HepG2 (cell line): ENCODE data around the gene KCNQ1OT1. TPM values are rescaled to one million over a fixed set of nuclear protein-coding genes. Genes with fewer than 3 reads are reported as not detected.

Experiments used
- FIP1L1 ChIP-seq: fragments of 200-400 bp; formaldehyde crosslinking; IDR thresholded peaks from 2 replicates; pipeline ENCODE4 v1.6.1; 2018; ENCODE audit warnings: low read depth, mild to moderate bottlenecking, low read length, moderate library complexity, borderline replicate concordance; ENCODE audit not compliant: insufficient read depth
- JUND ChIP-seq: sonication (generic); formaldehyde crosslinking; IDR thresholded peaks from 2 replicates; pipeline ENCODE4 v1.8.0; 2022; ENCODE audit warnings: mild to moderate bottlenecking, missing genetic modification reagents
- KLF11 ChIP-seq: IDR thresholded peaks from 2 replicates; pipeline ENCODE4 v1.6.1; 2016; ENCODE audit warnings: missing compliant biosample characterization
- MED1 ChIP-seq: sonication (generic); formaldehyde crosslinking; IDR thresholded peaks from 2 replicates; pipeline ENCODE4 v1.4.0; 2020; ENCODE audit warnings: missing genetic modification reagents
- MED13 ChIP-seq: sonication (generic); formaldehyde crosslinking; IDR thresholded peaks from 2 replicates; pipeline ENCODE4 v1.5.0; 2020; ENCODE audit warnings: missing genetic modification reagents
- NCOA2 ChIP-seq: sonication (generic); formaldehyde crosslinking; IDR thresholded peaks from 2 replicates; pipeline ENCODE4 v1.8.0; 2022; ENCODE audit warnings: inconsistent platforms
- PRMT3 ChIP-seq: sonication (generic); formaldehyde crosslinking; IDR thresholded peaks from 2 replicates; pipeline ENCODE4 v1.8.1; 2022; ENCODE audit warnings: low read depth, mild to moderate bottlenecking, moderate library complexity, missing genetic modification reagents, borderline replicate concordance
- RFX3 ChIP-seq: IDR thresholded peaks from 2 replicates; pipeline ENCODE4 v1.6.1; 2016; ENCODE audit warnings: missing biosample characterization, missing genetic modification reagents
- SNAI1 ChIP-seq: sonication (generic); formaldehyde crosslinking; IDR thresholded peaks from 2 replicates; pipeline ENCODE4 v1.5.0; 2020; ENCODE audit warnings: mild to moderate bottlenecking, missing genetic modification reagents, borderline replicate concordance
- ZNF431 ChIP-seq: sonication (generic); formaldehyde crosslinking; IDR thresholded peaks from 2 replicates; pipeline ENCODE4 v1.9.0; 2022; ENCODE audit warnings: missing genetic modification reagents, low read depth, mild to moderate bottlenecking, borderline replicate concordance
- ZNF546 ChIP-seq: sonication (generic); formaldehyde crosslinking; conservative IDR thresholded peaks from 2 replicates; pipeline ENCODE4 v1.8.1; 2023; ENCODE audit warnings: mild to moderate bottlenecking, missing genetic modification reagents
- polyA plus RNA-seq, 8 experiments: library from polyadenylated mRNA; depleted of rRNA in 3 of 8; stranded (reverse) in 7 of 8; unstranded in 1 of 8; fragments of >200 nt; fragmentation: Illumina TruSeq in 4 of 8; extraction: Trizol in 4 of 8; gene quantifications; 2 replicates each; pipeline versions ENCODE4 v1.2.1 to v1.2.3, GENCODE V29; 2011 to 2016; ENCODE audit warnings: low read depth in 4 of 8, missing spikeins in 1 of 8, mixed read lengths in 1 of 8; ENCODE audit not compliant: insufficient read depth in 1 of 8
- total RNA-seq, 5 experiments: library from RNA; depleted of rRNA; stranded (reverse); fragments of >200 nt; fragmentation: Illumina TruSeq; extraction: Trizol; gene quantifications; 2 replicates each; pipeline ENCODE4 v1.2.3, GENCODE V29; 2016; ENCODE audit warnings: low read depth in 1 of 5
- TF ChIP-seq, protein P1 (sequence below): sonication (generic); formaldehyde crosslinking; IDR thresholded peaks from 2 replicates; pipeline ENCODE4 v1.5.0; 2020; ENCODE audit warnings: missing genetic modification reagents
- TF ChIP-seq, protein P2 (sequence below), 2 experiments: fragments of 450-650 bp in 1 of 2; sonication (generic) in 1 of 2; formaldehyde crosslinking; IDR thresholded peaks; 2 replicates each; pipeline versions ENCODE4 v1.5.0 to v1.8.0; 2020 to 2022; ENCODE audit warnings: mild to moderate bottlenecking in 1 of 2, missing genetic modification reagents in 1 of 2
- TF ChIP-seq, protein P3 (sequence below): sonication (generic); formaldehyde crosslinking; IDR thresholded peaks from 2 replicates; pipeline ENCODE4 v1.4.0; 2020; ENCODE audit warnings: low read depth, mild to moderate bottlenecking, missing genetic modification reagents
- TF ChIP-seq, protein P4 (sequence below): sonication (generic); formaldehyde crosslinking; IDR thresholded peaks from 2 replicates; pipeline ENCODE4 v1.4.0; 2020; ENCODE audit warnings: missing genetic modification reagents
- TF ChIP-seq, protein P5 (sequence below): sonication (generic); formaldehyde crosslinking; IDR thresholded peaks from 2 replicates; pipeline ENCODE4 v1.8.1; 2023; ENCODE audit warnings: mild to moderate bottlenecking, missing genetic modification reagents
- TF ChIP-seq, protein P6 (sequence below): sonication (generic); formaldehyde crosslinking; IDR thresholded peaks from 2 replicates; pipeline ENCODE4 v1.4.0; 2020; ENCODE audit warnings: low read depth, missing genetic modification reagents

The KCNQ1OT1 gene
- total and polyA plus RNA-seq, 2 of the 13 experiments (the other 11 are each of a cell fraction or from before 2014, with no cell fraction given): 1.3 to 18.9 TPM

DNA sequence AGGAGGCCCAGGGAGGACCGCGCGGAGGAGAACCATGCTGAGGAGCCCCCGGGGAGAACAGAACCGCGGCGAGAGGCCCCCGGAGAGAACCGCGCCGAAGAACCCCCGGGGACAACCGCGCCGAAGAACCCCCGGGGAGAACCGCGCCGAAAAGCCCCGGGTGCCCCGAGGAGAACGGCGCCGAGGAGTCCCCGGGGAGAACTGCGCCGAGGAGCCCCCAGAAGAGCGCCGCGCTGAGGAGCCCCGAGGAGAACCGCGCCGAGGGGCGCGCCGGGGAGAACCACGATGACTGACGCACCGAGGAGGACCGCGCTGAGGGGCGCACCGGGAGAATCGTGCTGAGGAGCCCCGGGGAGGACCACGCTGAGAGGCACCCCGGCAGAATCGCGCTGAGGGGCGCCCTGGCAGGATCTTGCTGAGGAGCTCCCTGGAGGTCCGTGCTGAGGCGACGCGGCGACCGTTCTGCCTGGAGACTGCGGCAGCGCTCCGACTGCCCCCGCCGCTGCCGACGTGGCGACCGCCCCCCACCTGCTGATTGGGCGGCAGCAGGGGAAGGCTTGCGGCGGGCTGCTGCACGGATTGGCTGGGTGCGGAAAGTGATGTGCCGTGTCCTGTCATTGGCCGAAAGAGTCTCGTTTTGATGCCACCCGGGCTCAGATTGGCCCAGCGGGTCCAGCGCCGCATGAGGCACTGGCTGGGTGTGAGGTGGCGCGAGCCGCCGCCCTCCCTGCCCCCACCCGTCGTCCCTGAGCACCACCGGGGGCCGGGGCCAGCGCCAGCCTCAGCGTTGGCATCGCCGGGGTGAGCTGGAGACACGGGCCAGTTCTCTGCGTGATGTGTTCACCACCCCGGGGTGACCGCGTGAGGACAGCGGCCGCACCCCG lies at the start of gene KCNQ1OT1 (continued):
- TF ChIP-seq, protein P1, sequence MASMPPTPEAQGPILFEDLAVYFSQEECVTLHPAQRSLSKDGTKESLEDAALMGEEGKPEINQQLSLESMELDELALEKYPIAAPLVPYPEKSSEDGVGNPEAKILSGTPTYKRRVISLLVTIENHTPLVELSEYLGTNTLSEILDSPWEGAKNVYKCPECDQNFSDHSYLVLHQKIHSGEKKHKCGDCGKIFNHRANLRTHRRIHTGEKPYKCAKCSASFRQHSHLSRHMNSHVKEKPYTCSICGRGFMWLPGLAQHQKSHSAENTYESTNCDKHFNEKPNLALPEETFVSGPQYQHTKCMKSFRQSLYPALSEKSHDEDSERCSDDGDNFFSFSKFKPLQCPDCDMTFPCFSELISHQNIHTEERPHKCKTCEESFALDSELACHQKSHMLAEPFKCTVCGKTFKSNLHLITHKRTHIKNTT: no peak
- TF ChIP-seq, protein P2, sequence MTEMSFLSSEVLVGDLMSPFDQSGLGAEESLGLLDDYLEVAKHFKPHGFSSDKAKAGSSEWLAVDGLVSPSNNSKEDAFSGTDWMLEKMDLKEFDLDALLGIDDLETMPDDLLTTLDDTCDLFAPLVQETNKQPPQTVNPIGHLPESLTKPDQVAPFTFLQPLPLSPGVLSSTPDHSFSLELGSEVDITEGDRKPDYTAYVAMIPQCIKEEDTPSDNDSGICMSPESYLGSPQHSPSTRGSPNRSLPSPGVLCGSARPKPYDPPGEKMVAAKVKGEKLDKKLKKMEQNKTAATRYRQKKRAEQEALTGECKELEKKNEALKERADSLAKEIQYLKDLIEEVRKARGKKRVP (CRISPR knock-in tag; IDR thresholded peaks at IDR 0.05): peak in 1 of 2 experiments; percentile 50; a peak in 1 of 4 replicates
- TF ChIP-seq, protein P3, sequence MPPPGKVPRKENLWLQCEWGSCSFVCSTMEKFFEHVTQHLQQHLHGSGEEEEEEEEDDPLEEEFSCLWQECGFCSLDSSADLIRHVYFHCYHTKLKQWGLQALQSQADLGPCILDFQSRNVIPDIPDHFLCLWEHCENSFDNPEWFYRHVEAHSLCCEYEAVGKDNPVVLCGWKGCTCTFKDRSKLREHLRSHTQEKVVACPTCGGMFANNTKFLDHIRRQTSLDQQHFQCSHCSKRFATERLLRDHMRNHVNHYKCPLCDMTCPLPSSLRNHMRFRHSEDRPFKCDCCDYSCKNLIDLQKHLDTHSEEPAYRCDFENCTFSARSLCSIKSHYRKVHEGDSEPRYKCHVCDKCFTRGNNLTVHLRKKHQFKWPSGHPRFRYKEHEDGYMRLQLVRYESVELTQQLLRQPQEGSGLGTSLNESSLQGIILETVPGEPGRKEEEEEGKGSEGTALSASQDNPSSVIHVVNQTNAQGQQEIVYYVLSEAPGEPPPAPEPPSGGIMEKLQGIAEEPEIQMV: peak; percentile 56; the same call in 1 of the 2 replicates
- TF ChIP-seq SNAI1 (CRISPR knock-in tag): peak; percentile 94
- TF ChIP-seq RFX3 (CRISPR knock-in tag): peak; percentile 11; the same call in 1 of the 2 replicates
- TF ChIP-seq, protein P4, sequence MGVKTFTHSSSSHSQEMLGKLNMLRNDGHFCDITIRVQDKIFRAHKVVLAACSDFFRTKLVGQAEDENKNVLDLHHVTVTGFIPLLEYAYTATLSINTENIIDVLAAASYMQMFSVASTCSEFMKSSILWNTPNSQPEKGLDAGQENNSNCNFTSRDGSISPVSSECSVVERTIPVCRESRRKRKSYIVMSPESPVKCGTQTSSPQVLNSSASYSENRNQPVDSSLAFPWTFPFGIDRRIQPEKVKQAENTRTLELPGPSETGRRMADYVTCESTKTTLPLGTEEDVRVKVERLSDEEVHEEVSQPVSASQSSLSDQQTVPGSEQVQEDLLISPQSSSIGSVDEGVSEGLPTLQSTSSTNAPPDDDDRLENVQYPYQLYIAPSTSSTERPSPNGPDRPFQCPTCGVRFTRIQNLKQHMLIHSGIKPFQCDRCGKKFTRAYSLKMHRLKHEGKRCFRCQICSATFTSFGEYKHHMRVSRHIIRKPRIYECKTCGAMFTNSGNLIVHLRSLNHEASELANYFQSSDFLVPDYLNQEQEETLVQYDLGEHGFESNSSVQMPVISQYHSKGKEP (CRISPR knock-in tag): no peak
- no peak for TF ChIP-seq FIP1L1
- TF ChIP-seq JUND (CRISPR knock-in tag): peak; percentile 30; the same call in 1 of the 2 replicates
- TF ChIP-seq MED13 (CRISPR knock-in tag): peak; percentile 95
- TF ChIP-seq, protein P5, sequence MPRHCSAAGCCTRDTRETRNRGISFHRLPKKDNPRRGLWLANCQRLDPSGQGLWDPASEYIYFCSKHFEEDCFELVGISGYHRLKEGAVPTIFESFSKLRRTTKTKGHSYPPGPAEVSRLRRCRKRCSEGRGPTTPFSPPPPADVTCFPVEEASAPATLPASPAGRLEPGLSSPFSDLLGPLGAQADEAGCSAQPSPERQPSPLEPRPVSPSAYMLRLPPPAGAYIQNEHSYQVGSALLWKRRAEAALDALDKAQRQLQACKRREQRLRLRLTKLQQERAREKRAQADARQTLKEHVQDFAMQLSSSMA (CRISPR knock-in tag): peak; percentile 76; the same call in 1 of the 2 replicates
- peak; percentile 80 for TF ChIP-seq MED1 (CRISPR knock-in tag)
- peak; percentile 67 for TF ChIP-seq NCOA2 (CRISPR knock-in tag)
- TF ChIP-seq ZNF431 (CRISPR knock-in tag): peak; percentile 36; the same call in 1 of the 2 replicates
- TF ChIP-seq, protein P6, sequence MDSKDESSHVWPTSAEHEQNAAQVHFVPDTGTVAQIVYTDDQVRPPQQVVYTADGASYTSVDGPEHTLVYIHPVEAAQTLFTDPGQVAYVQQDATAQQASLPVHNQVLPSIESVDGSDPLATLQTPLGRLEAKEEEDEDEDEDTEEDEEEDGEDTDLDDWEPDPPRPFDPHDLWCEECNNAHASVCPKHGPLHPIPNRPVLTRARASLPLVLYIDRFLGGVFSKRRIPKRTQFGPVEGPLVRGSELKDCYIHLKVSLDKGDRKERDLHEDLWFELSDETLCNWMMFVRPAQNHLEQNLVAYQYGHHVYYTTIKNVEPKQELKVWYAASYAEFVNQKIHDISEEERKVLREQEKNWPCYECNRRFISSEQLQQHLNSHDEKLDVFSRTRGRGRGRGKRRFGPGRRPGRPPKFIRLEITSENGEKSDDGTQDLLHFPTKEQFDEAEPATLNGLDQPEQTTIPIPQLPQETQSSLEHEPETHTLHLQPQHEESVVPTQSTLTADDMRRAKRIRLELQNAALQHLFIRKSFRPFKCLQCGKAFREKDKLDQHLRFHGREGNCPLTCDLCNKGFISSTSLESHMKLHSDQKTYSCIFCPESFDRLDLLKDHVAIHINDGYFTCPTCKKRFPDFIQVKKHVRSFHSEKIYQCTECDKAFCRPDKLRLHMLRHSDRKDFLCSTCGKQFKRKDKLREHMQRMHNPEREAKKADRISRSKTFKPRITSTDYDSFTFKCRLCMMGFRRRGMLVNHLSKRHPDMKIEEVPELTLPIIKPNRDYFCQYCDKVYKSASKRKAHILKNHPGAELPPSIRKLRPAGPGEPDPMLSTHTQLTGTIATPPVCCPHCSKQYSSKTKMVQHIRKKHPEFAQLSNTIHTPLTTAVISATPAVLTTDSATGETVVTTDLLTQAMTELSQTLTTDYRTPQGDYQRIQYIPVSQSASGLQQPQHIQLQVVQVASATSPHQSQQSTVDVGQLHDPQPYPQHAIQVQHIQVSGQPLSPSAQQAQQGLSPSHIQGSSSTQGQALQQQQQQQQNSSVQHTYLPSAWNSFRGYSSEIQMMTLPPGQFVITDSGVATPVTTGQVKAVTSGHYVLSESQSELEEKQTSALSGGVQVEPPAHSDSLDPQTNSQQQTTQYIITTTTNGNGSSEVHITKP (CRISPR knock-in tag): 0 out of 2 replicates have a peak, but pooled peaks have one; percentile 50
- TF ChIP-seq KLF11 (CRISPR knock-in tag): peak; percentile 82; the same call in 1 of the 2 replicates
- peak; percentile 25; the same call in 1 of the 2 replicates for TF ChIP-seq ZNF546 (CRISPR knock-in tag)
- 0 out of 2 replicates have a peak, but pooled peaks have one; percentile 45 for TF ChIP-seq PRMT3 (CRISPR knock-in tag)
